Kidney epithelial cell (primary cell): ENCODE data around the gene CYRIA. TPM values are rescaled to one million over a fixed set of nuclear protein-coding genes. Genes with fewer than 3 reads are reported as not detected.
A peak's percentile ranks its signal among the peaks of the same experiment; 100 is the strongest.

Experiments
- DNase-seq: peaks from one replicate; pipeline ENCODE4 v3.0.0-alpha.2; 2010; ENCODE audit warnings: low read depth
- H3K27me3 ChIP-seq: 2 replicates; pipeline ENCODE4 v1.6.0; 2011; ENCODE audit warnings: low read length; ENCODE audit not compliant: control insufficient read depth, insufficient read depth
- H3K36me3 ChIP-seq: 2 replicates; pipeline ENCODE4 v1.5.1; 2011; ENCODE audit warnings: low read length; ENCODE audit not compliant: control insufficient read depth, insufficient read depth
- H3K4me3 ChIP-seq: 2 replicates; pipeline ENCODE4 v1.5.1; 2011; ENCODE audit warnings: low read depth, mild to moderate bottlenecking, control low read depth, low read length
- CTCF ChIP-seq: IDR thresholded peaks from 2 replicates; pipeline ENCODE4 v1.5.1; 2011; ENCODE audit warnings: mild to moderate bottlenecking, moderate library complexity, low read length, control low read depth, inconsistent platforms; ENCODE audit not compliant: insufficient read depth, poor library complexity, severe bottlenecking
- total RNA-seq: library from RNA; depleted of rRNA; stranded (reverse); fragments of >200 nt; gene quantifications from 2 replicates; pipeline ENCODE4 v1.2.3, GENCODE V29; 2015

CYRIA gene
- total RNA-seq, 1 donor from 2014 or later, result 3.0 TPM

DNA sequence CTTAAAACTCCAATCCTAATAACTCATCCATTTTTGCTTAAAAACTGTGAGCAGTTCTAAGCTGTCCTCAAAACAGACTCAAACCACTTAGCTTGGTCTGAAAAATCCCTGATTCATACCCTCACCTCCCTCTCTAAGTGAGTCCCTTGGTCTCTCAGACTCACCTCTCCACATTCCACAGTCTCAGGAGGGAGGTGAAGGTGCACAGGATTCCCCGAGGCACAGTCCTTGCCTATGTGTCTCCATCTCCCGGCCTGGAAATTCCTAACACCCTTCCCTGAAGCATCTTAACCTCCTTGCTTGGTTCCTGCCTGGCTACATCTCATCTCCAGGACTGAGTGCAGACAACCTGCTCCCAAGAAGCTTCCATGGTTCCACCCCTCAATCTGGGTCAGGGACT, 45.0 kb downstream of the CYRIA start:
- Histone ChIP-seq H3K4me3 (no peak overlapping the region), H3K27me3 (no peaks in the 10 kb centered on the region), H3K36me3 (no peaks in the 10 kb centered on the region)
- no peak for DNase-seq
- TF ChIP-seq CTCF, result no peak

DNA sequence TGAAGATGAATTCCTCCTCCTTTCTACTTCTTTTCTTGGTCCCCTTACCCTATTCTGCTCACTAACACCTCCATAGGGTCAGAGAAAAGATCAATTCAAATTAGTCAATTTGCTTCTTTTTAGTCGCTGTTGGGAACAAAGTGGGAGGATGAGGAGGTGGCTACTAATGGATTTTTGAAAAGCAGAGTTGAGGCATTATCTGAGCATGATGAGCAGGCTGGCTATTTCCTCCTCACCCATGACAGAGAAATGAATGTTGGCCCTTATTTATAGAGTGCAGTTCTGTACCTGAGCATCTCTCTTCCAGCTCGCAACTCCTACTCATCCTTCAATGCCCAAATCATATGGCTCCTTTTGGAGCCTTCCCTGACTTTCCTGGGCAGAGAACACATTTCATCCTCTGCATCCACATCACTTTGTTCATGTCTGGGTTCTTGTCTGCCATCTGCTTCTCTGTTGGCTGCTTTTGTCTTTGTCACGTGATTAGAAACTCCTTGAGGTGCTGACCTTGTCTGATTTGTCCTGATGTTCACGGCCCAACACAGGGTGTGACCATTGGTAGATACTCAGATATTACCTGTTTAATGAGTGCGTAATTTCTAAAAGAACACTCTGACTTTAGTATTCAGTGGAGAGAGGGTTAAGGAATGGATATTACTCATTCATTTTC, 45.9 kb downstream of the CYRIA start:
- TF ChIP-seq CTCF, result no peak
- Histone ChIP-seq H3K27me3 (no peaks in the 10 kb centered on the region), H3K36me3 (no peaks in the 10 kb centered on the region), H3K4me3 (no peak overlapping the region)
- no peak for DNase-seq

- H3K27me3 ChIP-seq, result no peaks in the 10 kb centered on the region
- no peaks in the 10 kb centered on the region for H3K36me3 ChIP-seq
- DNase-seq, result no peak
- H3K4me3 ChIP-seq, result no peak overlapping the region
- peak; percentile 39 for TF ChIP-seq CTCF
Observed at GRCh38 chr2:16617282-16618266, 48.1 kb downstream of the CYRIA start.
